K562 (cell line): ENCODE data around the gene FLAD1. TPM values are rescaled to one million over a fixed set of nuclear protein-coding genes. Genes with fewer than 3 reads are reported as not detected.

Experiments used
- ATF7 ChIP-seq: fragments of 450-650 bp; IDR thresholded peaks from 2 replicates; pipeline ENCODE4 v1.7.1; 2014; ENCODE audit warnings: mild to moderate bottlenecking, moderate library complexity
- BRCA1 ChIP-seq, 2 experiments: fragments of 450-650 bp in 1 of 2; sonication (generic) in 1 of 2; formaldehyde crosslinking in 1 of 2; IDR thresholded peaks; 2 replicates each; pipeline versions ENCODE4 v1.5.0 to v1.6.1; 2017 to 2020; ENCODE audit warnings: mild to moderate bottlenecking in 1 of 2, missing genetic modification reagents in 1 of 2
- CHCHD3 ChIP-seq: fragments of 250-450 bp; sonication (Bioruptor Pico); IDR thresholded peaks from 2 replicates; pipeline ENCODE4 v2.1.2; 2022; ENCODE audit warnings: mild to moderate bottlenecking
- CHD1 ChIP-seq: fragments of 200-600 bp; sonication (generic); IDR thresholded peaks from one replicate; pipeline ENCODE4 v1.6.1; 2012; ENCODE audit warnings: mild to moderate bottlenecking, moderate library complexity, low read length, inconsistent platforms
- FIP1L1 ChIP-seq: fragments of 200-400 bp; formaldehyde crosslinking; IDR thresholded peaks from 2 replicates; pipeline ENCODE4 v1.6.1; 2018; ENCODE audit warnings: mild to moderate bottlenecking, low read depth, low read length; ENCODE audit not compliant: poor library complexity, severe bottlenecking
- FOXA3 ChIP-seq, 2 experiments: fragments of 450-650 bp in 1 of 2; sonication (generic) in 1 of 2; formaldehyde crosslinking; IDR thresholded peaks in 1 of 2; conservative IDR thresholded peaks in 1 of 2; 2 replicates each; pipeline versions ENCODE4 v1.4.0 to v1.8.0; 2020 to 2022; ENCODE audit warnings: mild to moderate bottlenecking in 2 of 2, missing genetic modification reagents in 1 of 2
- GTF2A2 ChIP-seq: IDR thresholded peaks from 2 replicates; pipeline ENCODE4 v1.6.1; 2016; ENCODE audit warnings: mild to moderate bottlenecking, missing genetic modification characterization, missing compliant biosample characterization
- HCFC1 ChIP-seq: IDR thresholded peaks from 2 replicates; pipeline ENCODE4 v1.6.1; 2012; ENCODE audit warnings: low read depth, low read length, improper control_type of control experiment
- KDM4B ChIP-seq, 2 experiments: fragments of 450-650 bp in 1 of 2; sonication (generic) in 1 of 2; IDR thresholded peaks; 2 replicates each; pipeline ENCODE4 v1.6.1; 2016 to 2017; ENCODE audit warnings: borderline replicate concordance in 2 of 2, antibody characterized with exemption in 1 of 2, low read depth in 1 of 2, mild to moderate bottlenecking in 1 of 2
- MBD2 ChIP-seq: sonication (generic); IDR thresholded peaks from 2 replicates; pipeline ENCODE4 v1.6.1; 2016; ENCODE audit warnings: low read depth, borderline replicate concordance
- NR1H2 ChIP-seq: sonication (generic); formaldehyde crosslinking; IDR thresholded peaks from 2 replicates; pipeline ENCODE4 v1.4.0; 2020; ENCODE audit warnings: mild to moderate bottlenecking, missing genetic modification reagents
- OTX1 ChIP-seq: fragments of 450-650 bp; formaldehyde crosslinking; IDR thresholded peaks from 2 replicates; pipeline ENCODE4 v1.4.0; 2022; ENCODE audit warnings: mild to moderate bottlenecking
- THRAP3 ChIP-seq: fragments of 450-650 bp; IDR thresholded peaks from 2 replicates; pipeline ENCODE4 v1.6.1; 2016; ENCODE audit warnings: mild to moderate bottlenecking, inconsistent platforms, borderline replicate concordance
- ZBTB7A ChIP-seq: IDR thresholded peaks from 2 replicates; pipeline ENCODE4 v1.6.1; 2011; ENCODE audit warnings: low read depth, mild to moderate bottlenecking, low read length, moderate library complexity, borderline replicate concordance; ENCODE audit not compliant: control insufficient read depth
- ZFP36 ChIP-seq: fragments of 150-350 bp; IDR thresholded peaks from 2 replicates; pipeline ENCODE4 v1.6.1; 2018; ENCODE audit warnings: low read length, low read depth; ENCODE audit not compliant: partially characterized antibody
- ZNF445 ChIP-seq: fragments of 250-450 bp; sonication (Bioruptor Pico); IDR thresholded peaks from 2 replicates; pipeline ENCODE4 v1.4.0; 2020; ENCODE audit warnings: low read depth, mild to moderate bottlenecking, moderate library complexity
- ZNF707 ChIP-seq: fragments of 250-450 bp; sonication (Bioruptor Pico); conservative IDR thresholded peaks from 2 replicates; pipeline ENCODE4 v1.8.0; 2022; ENCODE audit warnings: inconsistent platforms, mild to moderate bottlenecking, moderate library complexity
- ZSCAN32 ChIP-seq: fragments of 450-650 bp; formaldehyde crosslinking; IDR thresholded peaks from 2 replicates; pipeline ENCODE4 v1.4.0; 2020; ENCODE audit warnings: mild to moderate bottlenecking, moderate library complexity
- polyA plus RNA-seq, 8 experiments: library from polyadenylated mRNA; depleted of rRNA in 4 of 8; stranded (reverse) in 5 of 8; unstranded in 3 of 8; fragments of >200 nt; fragmentation: Nextera tagmentation in 2 of 8; fragmentation: Illumina TruSeq in 1 of 8; extraction: Ambion mirVana in 2 of 8; extraction: Trizol in 1 of 8; gene quantifications; 2 replicates each; pipeline versions ENCODE4 v1.2.1 to v1.2.3, GENCODE V29; 2011 to 2014; ENCODE audit warnings: inconsistent platforms in 1 of 8, missing spikeins in 1 of 8
- total RNA-seq, 7 experiments: library from RNA; depleted of rRNA in 6 of 7; stranded (reverse); fragments of >200 nt in 6 of 7; fragmentation: Illumina TruSeq in 2 of 7; extraction: Trizol in 2 of 7; gene quantifications; 2 replicates each; pipeline versions ENCODE4 v1.2.1 to v1.2.3, GENCODE V29; 2011 to 2021; ENCODE audit warnings: low replicate concordance in 1 of 7
- TF ChIP-seq, protein P1 (sequence below): fragments of 250-450 bp; sonication (Bioruptor Pico); IDR thresholded peaks from 2 replicates; pipeline ENCODE4 v1.5.0; 2021
- TF ChIP-seq, protein P2 (sequence below): fragments of 450-650 bp; IDR thresholded peaks from 2 replicates; pipeline ENCODE4 v1.6.1; 2016; ENCODE audit warnings: borderline replicate concordance
- TF ChIP-seq, protein P3 (sequence below): fragments of 250-450 bp; sonication (Bioruptor Pico); IDR thresholded peaks from 2 replicates; pipeline ENCODE4 v1.5.0; 2021
- TF ChIP-seq, protein P4 (sequence below), 2 experiments: fragments of 450-650 bp; IDR thresholded peaks; 2 replicates each; pipeline ENCODE4 v1.6.1; 2016

The FLAD1 gene
- total and polyA plus RNA-seq, 9 of the 15 experiments (the other 6 are each of a cell fraction or from before 2014, with no cell fraction given): 24.9 to 85.8 (median 67.0) TPM

DNA sequence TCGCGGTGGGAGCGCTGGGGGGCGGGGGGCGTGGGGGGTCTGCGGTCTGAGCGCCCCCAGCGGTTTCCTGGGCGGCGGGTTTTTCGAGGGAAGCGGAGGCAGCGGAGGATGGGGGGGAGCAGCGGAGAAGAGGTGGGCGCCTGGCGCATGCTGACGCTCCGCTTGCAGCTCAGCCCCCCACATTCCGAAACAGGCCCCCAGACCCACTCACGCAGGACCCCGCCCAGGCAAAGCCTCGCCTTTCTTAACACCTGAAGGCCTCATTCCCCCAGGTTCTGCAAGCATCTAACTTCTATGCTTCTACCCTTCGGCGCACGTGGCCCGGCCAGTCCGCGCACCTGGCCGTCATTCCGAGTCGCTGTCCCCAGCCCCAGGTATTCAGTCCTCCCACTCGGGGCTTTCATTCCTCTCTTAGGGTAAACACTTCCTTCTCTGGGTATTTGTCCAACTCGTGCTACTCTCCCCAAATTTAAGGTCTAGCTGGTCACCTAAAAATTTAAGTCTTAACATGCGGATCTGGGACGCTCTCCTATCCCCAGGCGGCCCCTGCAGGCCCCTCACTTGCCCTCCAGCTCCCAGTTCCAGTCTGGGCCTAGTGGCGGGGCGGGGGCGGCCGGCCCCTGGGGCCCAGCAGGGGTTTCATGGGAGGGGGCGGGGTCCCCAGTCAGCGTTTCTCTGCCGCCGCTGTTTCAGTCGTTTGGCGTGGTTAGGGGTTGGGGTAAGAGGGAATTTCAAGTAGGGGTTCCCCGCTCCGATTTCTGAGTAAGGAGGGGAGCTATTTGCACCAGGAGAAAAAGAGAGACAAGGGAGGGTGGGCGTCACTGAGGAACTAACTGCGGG is 16.6 kb downstream of the FLAD1 start (continued):
- TF ChIP-seq KDM4B (IDR thresholded peaks at IDR 0.05; ENCODE audit: borderline replicate concordance in 2 of 2, low read depth in 1 of 2): no peak
- 0 out of 2 replicates have a peak, but pooled peaks have one; percentile 21 for TF ChIP-seq OTX1
- no peak for TF ChIP-seq ZFP36
- 0 out of 4 replicates have a peak, but pooled peaks of 1 of the 2 experiments have one; percentile 55 for TF ChIP-seq FOXA3 (CRISPR knock-in tag; conservative IDR thresholded peaks at IDR 0.05 in 1 of 2, IDR thresholded peaks at IDR 0.05 in 1 of 2)
- TF ChIP-seq ZNF445 (CRISPR knock-in tag): no peak
- no peak for TF ChIP-seq ZNF707 (CRISPR knock-in tag)
- no peak for TF ChIP-seq MBD2
- TF ChIP-seq GTF2A2 (tag): no peak
- no peak; the same call in 1 of the 2 replicates for TF ChIP-seq HCFC1
- TF ChIP-seq BRCA1 (IDR thresholded peaks at IDR 0.05): no peak
- no peak for TF ChIP-seq BRCA1 (CRISPR knock-in tag; IDR thresholded peaks at IDR 0.05)
- TF ChIP-seq THRAP3: no peak
- no peak for TF ChIP-seq NR1H2
- TF ChIP-seq, protein P1, sequence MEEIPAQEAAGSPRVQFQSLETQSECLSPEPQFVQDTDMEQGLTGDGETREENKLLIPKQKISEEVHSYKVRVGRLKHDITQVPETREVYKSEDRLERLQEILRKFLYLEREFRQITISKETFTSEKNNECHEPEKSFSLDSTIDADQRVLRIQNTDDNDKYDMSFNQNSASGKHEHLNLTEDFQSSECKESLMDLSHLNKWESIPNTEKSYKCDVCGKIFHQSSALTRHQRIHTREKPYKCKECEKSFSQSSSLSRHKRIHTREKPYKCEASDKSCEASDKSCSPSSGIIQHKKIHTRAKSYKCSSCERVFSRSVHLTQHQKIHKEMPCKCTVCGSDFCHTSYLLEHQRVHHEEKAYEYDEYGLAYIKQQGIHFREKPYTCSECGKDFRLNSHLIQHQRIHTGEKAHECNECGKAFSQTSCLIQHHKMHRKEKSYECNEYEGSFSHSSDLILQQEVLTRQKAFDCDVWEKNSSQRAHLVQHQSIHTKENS (CRISPR knock-in tag): no peak
- TF ChIP-seq ZBTB7A: peak; percentile 96
- TF ChIP-seq, protein P2, sequence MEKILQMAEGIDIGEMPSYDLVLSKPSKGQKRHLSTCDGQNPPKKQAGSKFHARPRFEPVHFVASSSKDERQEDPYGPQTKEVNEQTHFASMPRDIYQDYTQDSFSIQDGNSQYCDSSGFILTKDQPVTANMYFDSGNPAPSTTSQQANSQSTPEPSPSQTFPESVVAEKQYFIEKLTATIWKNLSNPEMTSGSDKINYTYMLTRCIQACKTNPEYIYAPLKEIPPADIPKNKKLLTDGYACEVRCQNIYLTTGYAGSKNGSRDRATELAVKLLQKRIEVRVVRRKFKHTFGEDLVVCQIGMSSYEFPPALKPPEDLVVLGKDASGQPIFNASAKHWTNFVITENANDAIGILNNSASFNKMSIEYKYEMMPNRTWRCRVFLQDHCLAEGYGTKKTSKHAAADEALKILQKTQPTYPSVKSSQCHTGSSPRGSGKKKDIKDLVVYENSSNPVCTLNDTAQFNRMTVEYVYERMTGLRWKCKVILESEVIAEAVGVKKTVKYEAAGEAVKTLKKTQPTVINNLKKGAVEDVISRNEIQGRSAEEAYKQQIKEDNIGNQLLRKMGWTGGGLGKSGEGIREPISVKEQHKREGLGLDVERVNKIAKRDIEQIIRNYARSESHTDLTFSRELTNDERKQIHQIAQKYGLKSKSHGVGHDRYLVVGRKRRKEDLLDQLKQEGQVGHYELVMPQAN: peak; percentile 65; the same call in 1 of the 2 replicates
- no peak for TF ChIP-seq CHCHD3
- TF ChIP-seq CHD1: peak; percentile 8
- TF ChIP-seq, protein P3, sequence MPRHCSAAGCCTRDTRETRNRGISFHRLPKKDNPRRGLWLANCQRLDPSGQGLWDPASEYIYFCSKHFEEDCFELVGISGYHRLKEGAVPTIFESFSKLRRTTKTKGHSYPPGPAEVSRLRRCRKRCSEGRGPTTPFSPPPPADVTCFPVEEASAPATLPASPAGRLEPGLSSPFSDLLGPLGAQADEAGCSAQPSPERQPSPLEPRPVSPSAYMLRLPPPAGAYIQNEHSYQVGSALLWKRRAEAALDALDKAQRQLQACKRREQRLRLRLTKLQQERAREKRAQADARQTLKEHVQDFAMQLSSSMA (CRISPR knock-in tag): no peak
- TF ChIP-seq ZSCAN32: no peak
- TF ChIP-seq ATF7: peak; percentile 37; the same call in 1 of the 2 replicates
- TF ChIP-seq FIP1L1: no peak
- TF ChIP-seq, protein P4, sequence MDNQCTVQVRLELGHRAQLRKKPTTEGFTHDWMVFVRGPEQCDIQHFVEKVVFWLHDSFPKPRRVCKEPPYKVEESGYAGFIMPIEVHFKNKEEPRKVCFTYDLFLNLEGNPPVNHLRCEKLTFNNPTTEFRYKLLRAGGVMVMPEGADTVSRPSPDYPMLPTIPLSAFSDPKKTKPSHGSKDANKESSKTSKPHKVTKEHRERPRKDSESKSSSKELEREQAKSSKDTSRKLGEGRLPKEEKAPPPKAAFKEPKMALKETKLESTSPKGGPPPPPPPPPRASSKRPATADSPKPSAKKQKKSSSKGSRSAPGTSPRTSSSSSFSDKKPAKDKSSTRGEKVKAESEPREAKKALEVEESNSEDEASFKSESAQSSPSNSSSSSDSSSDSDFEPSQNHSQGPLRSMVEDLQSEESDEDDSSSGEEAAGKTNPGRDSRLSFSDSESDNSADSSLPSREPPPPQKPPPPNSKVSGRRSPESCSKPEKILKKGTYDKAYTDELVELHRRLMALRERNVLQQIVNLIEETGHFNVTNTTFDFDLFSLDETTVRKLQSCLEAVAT (IDR thresholded peaks at IDR 0.05): peak in 1 of 2 experiments; percentile 46; a peak in 1 of 4 replicates
